GM18858 (cell line): ENCODE measurements around the gene MYO9A.
"Not testable (repeated sequence)": the region's sequence is repeated elsewhere in the genome, so short reads cannot be mapped to it uniquely, and the experiment has no call there.

Source experiments
- ATAC-seq: cut with Tn5 transposase; IDR thresholded peaks from one replicate; pipeline ENCODE4 v1.9.1; 2021; ENCODE audit not compliant: unreplicated experiment

MYO9A gene

GRCh38 chr15:72092006-72092405 lies 25.9 kb downstream of the MYO9A start:
- ATAC-seq: no peak

GRCh38 chr15:72086920-72087648 lies 30.9 kb downstream of the MYO9A start:
- no peak for ATAC-seq

- ATAC-seq: no peak
These were observed 31.8 kb downstream of the MYO9A start for GRCh38 chr15:72086010-72086697.

- ATAC-seq: no peak
These were observed 35.8 kb downstream of the MYO9A start for GRCh38 chr15:72082176-72082575.

GRCh38 chr15:72078887-72079286 lies 39.1 kb downstream of the MYO9A start:
- ATAC-seq: peak; percentile 51

- ATAC-seq: no peak
These were observed 40.0 kb downstream of the MYO9A start for GRCh38 chr15:72077950-72078349.

GRCh38 chr15:72074335-72075060 lies 43.5 kb downstream of the MYO9A start:
- no peak for ATAC-seq

GRCh38 chr15:72071448-72071825 lies 46.5 kb downstream of the MYO9A start:
- not testable (repeated sequence) for ATAC-seq

GRCh38 chr15:72070817-72071447 lies 47.0 kb downstream of the MYO9A start:
- no peak for ATAC-seq

GRCh38 chr15:72068856-72069255 lies 49.1 kb downstream of the MYO9A start:
- ATAC-seq: no peak

GRCh38 chr15:72065801-72066200 lies 52.1 kb downstream of the MYO9A start:
- no peak for ATAC-seq

- ATAC-seq: no peak
These were observed 54.8 kb downstream of the MYO9A start for GRCh38 chr15:72063186-72063585.

- no peak for ATAC-seq
These were observed 55.6 kb downstream of the MYO9A start for GRCh38 chr15:72062319-72062718.

- no peak for ATAC-seq
These were observed 57.2 kb downstream of the MYO9A start for GRCh38 chr15:72060687-72061250.

GRCh38 chr15:72058585-72058984 lies 59.4 kb downstream of the MYO9A start:
- no peak for ATAC-seq

GRCh38 chr15:72057548-72058091 lies 60.3 kb downstream of the MYO9A start:
- ATAC-seq: no peak

- not testable (repeated sequence) for ATAC-seq
These were observed 61.7 kb downstream of the MYO9A start for GRCh38 chr15:72056217-72056616.

GRCh38 chr15:72053297-72053696 lies 64.7 kb downstream of the MYO9A start:
- ATAC-seq: not testable (repeated sequence)

- ATAC-seq: no peak
These were observed 67.2 kb downstream of the MYO9A start for GRCh38 chr15:72050700-72051099.

- no peak for ATAC-seq
These were observed 70.9 kb downstream of the MYO9A start for GRCh38 chr15:72047020-72047419.

- ATAC-seq: no peak
These were observed 73.0 kb downstream of the MYO9A start for GRCh38 chr15:72044956-72045355.
